GM12864 (cell line): ENCODE data around the gene CYBA.

Source experiments
- DNase-seq: peaks from one replicate; pipeline ENCODE4 v3.0.0-alpha.2; 2011; ENCODE audit warnings: low read depth
- H3K4me3 ChIP-seq: 2 replicates; pipeline ENCODE4 v1.5.1; 2011; ENCODE audit warnings: mild to moderate bottlenecking, low read depth, low read length, control low read depth
- CTCF ChIP-seq: IDR thresholded peaks from 2 replicates; pipeline ENCODE4 v1.5.1; 2011; ENCODE audit warnings: low read depth, mild to moderate bottlenecking, moderate library complexity, low read length, control low read depth, inconsistent platforms; ENCODE audit errors: missing control alignments

Gene CYBA

GRCh38 chr16:88696441-88696840 is 45.6 kb upstream of the CYBA start:
- no peak for TF ChIP-seq CTCF
- no peak overlapping the region for H3K4me3 ChIP-seq
- DNase-seq = no peak

DNA sequence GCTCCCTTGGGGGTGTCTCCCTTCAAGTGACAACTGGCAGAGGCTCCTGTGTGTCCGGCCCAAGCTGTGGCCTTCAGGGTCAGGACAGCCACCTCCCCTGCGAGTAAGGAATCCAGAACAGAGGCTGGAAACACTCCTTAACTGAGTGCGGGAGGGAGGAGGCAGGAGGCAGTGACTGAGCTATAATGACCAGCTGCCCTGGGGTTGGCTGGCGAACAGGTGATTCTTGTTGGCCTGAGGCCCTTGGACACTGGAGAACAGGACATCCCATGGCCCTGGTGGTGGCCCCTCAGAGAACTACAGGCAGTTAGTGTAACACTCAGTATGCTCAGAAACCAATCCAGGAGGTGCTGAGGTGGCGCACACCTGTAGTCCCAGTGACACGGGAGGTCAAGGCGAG is 44.9 kb upstream of the CYBA start:
- no peak overlapping the region for H3K4me3 ChIP-seq
- TF ChIP-seq CTCF = no peak
- no peak for DNase-seq

DNA sequence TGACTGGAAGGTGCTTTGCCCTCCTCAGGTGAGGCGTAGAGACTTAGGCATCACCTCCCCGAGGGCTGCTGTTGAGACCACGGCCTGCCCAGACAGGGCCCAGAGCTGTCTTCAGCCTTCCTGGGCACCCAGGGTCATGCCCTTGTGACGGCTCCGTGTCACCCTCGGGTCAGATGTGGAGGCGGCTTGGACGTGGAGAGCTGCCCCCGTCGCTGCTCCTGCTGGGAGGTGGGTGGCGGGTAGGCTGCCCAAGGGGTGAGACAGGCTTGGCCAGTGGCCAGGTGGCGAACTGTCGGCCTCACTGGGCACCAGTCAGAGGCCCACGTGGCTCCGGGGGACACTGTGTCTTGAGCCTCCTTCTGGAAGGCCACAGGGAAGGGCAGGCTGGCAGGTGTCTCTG is 44.4 kb upstream of the CYBA start:
- DNase-seq = no peak
- H3K4me3 ChIP-seq = no peak overlapping the region
- TF ChIP-seq CTCF = no peak

DNA sequence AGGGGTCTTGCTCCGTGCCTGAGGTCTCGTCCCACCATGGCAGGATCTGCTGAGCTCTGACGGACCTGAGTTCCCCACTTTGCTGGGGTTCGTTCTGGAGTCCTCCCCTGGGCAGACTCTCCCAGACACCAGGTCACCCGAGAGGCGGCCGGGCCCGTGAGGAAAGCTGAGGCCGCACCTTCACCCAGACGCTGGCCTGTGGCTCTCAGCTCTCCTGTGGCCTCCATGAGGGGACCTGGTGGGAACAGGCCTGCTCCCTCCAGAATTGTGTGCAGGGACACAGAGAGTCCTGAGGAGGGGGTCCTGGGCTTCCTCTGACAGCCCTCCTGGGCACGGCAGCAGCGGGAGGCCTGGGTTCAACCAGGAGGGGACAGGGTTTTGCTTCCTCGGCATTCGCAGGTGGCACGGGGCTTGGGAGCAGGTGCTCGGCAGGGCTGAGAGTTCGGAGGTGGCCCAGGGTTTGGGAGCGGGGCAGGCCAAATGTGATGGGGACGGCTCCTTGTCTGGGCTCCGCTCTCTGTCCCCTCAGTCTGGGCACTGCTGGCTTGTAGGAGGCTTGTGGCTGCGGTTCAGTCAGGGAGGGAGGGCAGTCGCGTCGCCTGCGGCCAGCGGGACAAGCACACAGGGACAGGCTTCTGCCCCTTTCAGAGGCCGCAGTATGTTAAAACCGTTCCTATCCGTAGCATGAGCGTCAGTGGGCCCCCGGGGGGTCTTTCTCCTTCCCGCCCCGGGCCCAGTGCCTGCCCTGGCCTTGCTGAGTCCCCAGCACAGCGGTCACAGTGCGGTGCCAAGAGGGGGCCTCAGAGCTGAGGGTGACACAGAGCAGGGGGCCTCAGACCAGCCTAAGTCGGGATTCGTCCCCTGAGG is 43.6 kb upstream of the CYBA start:
- no peak overlapping the region for H3K4me3 ChIP-seq
- no peak for DNase-seq
- TF ChIP-seq CTCF = no peak

DNA sequence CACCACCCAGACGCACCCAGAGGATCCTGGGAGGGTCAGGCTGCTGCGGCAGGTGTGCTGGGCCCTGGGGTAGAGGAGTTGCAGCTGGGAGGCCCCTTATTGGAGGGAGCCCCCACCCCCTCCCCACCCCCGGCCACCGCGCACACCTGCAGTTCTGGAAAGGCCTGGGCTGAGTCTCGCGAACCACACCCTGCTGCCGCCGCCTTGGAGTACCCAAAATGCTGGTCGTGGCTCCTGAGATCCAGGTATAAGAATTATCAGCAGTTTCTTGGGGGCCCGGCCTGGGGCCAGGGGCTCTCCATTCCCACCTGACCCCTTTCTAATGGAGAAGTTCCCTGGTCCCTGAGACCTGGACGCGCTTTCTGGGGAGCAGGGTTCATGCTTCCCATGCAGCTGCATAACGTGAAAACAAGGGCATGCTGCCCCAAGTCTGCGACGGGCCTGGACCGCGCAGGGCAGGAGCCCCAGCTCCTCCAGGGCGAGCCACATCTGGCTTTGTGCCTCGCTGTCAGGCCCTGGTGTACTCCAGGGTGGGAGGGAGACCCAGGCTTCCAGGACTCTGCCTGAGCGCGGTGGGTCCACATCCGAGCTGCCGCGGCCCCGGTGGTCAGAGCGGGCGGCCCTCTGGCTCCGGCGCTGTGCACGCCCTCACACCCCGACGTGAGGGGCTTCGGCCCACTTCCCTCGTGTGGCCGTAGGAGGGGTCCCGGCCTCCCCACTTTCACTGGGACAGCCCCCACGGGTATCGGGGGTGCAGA is 42.7 kb upstream of the CYBA start:
- no peak for TF ChIP-seq CTCF
- H3K4me3 ChIP-seq = no peak overlapping the region
- no peak for DNase-seq

DNA sequence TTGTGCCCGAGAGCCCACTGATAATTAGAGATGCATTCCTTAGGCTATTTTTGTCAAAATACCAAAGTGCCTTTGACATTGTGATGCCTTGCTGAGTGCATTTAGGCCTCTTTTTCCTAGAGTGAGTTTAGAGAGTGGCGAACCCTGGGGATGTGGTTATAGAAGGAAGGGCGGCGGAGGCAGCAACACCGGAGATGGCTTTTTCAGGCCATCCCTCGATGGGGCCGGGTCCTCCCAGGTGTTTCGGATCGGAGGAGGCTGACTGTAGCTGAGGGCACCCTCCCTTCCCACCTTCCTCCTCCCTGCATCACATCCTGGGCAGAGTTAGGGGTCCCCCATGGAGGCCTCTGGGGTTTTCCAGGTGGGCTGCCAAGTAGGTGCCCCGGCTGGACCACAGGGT is 42.0 kb upstream of the CYBA start:
- TF ChIP-seq CTCF = no peak
- DNase-seq = no peak
- no peak overlapping the region for H3K4me3 ChIP-seq
